Common myeloid progenitor, CD34-positive (primary cell): Measurements from ENCODE around the gene PHF2.
"Not testable (repeated sequence)": the region's sequence is repeated elsewhere in the genome, so short reads cannot be mapped to it uniquely, and the experiment has no call there.

Experiments used
- CTCF ChIA-PET: fragments of 350-600 bp; sonication (Branson Sonifier 250); formaldehyde crosslinking; loops from one replicate; lab custom pipeline; 2021; ENCODE audit warnings: antibody characterized with exemption; lab: Charles Lee
- POLR2A ChIA-PET: fragments of 350-600 bp; sonication (Branson Sonifier 250); formaldehyde crosslinking; loops from one replicate; lab custom pipeline; 2021; ENCODE audit warnings: antibody characterized with exemption; lab: Charles Lee
- DNase-seq, 3 donors: peaks; one replicate each; pipeline versions ENCODE4 v3.0.0 to v3.0.0-alpha.2; 2013
- H3K27ac ChIP-seq, 2 experiments: 1 replicate in 1 of 2; 2 replicates in 1 of 2; pipeline ENCODE4 v1.7.0; 2013; ENCODE audit warnings: inconsistent platforms in 2 of 2, low read length in 2 of 2, mild to moderate bottlenecking in 2 of 2, low read depth in 1 of 2, moderate library complexity in 1 of 2; ENCODE audit not compliant: severe bottlenecking in 2 of 2, insufficient read depth in 1 of 2, poor library complexity in 1 of 2
- H3K27me3 ChIP-seq, 5 experiments: replicated peaks in 2 of 5; 1 replicate in 3 of 5; 2 replicates in 2 of 5; pipeline versions ENCODE4 v1.6.1 to v1.7.0; 2013; ENCODE audit warnings: low read length in 4 of 5, mild to moderate bottlenecking in 2 of 5, moderate library complexity in 2 of 5, inconsistent platforms in 1 of 5; ENCODE audit not compliant: insufficient read depth in 5 of 5, control insufficient read depth in 4 of 5
- H3K36me3 ChIP-seq, 4 experiments: 1 replicate in 2 of 4; 2 replicates in 2 of 4; pipeline versions ENCODE4 v1.6.1 to v1.7.0; 2013; ENCODE audit warnings: low read length in 3 of 4, control low read depth in 1 of 4, mild to moderate bottlenecking in 1 of 4; ENCODE audit not compliant: control insufficient read depth in 4 of 4, insufficient read depth in 4 of 4
- H3K4me1 ChIP-seq, 4 experiments: 1 replicate in 3 of 4; 2 replicates in 1 of 4; pipeline versions ENCODE4 v1.6.1 to v1.7.1; 2013; ENCODE audit warnings: low read length in 3 of 4, mild to moderate bottlenecking in 3 of 4, control low read depth in 1 of 4, inconsistent platforms in 1 of 4, moderate library complexity in 1 of 4; ENCODE audit not compliant: control insufficient read depth in 4 of 4, insufficient read depth in 4 of 4; ENCODE audit errors: control extremely low read depth in 1 of 4
- H3K4me3 ChIP-seq, 7 experiments: 1 replicate in 4 of 7; 2 replicates in 3 of 7; pipeline versions ENCODE4 v1.5.1 to v1.7.0; 2013; ENCODE audit warnings: mild to moderate bottlenecking in 7 of 7, low read length in 6 of 7, moderate library complexity in 6 of 7, inconsistent platforms in 2 of 7, low read depth in 2 of 7, control low read depth in 1 of 7; ENCODE audit not compliant: insufficient read depth in 4 of 7, control insufficient read depth in 1 of 7; ENCODE audit errors: extremely low read depth in 1 of 7
- H3K9me3 ChIP-seq, 5 experiments: 1 replicate in 4 of 5; 2 replicates in 1 of 5; pipeline versions ENCODE4 v1.6.1 to v1.7.1; 2013; ENCODE audit warnings: low read length in 4 of 5, mild to moderate bottlenecking in 2 of 5, inconsistent platforms in 1 of 5, low read depth in 1 of 5, moderate library complexity in 1 of 5; ENCODE audit not compliant: control insufficient read depth in 4 of 5, insufficient read depth in 2 of 5; ENCODE audit errors: control extremely low read depth in 1 of 5
- WGBS: methylation state at CpG from one replicate; pipeline ENCODE4 v1.1.5; 2013; ENCODE audit not compliant: insufficient coverage; 5-methylcytosine and 5-hydroxymethylcytosine counted together

The PHF2 gene

GRCh38 chr9:93665128-93665636 is 88.8 kb downstream of the PHF2 start:
- ChIA-PET CTCF (interaction anchor here (1.1 kb wide), 1 partner anchor 9 kb away, joined by 3 read pairs; no protein-coding TSS in a partner anchor), POLR2A (no interaction called here)
- Histone ChIP-seq H3K27ac (no peak overlapping the region), H3K9me3 (no peaks in the 10 kb centered on the region), H3K36me3 (peaks cover 2 to 48% (median 19%) of the 10 kb centered on the region in 4 experiments), H3K27me3 (no peaks in the 10 kb centered on the region), H3K4me1 (no peaks in the 10 kb centered on the region), H3K4me3 (no peak overlapping the region)
- WGBS, result 95% methylated on average over 6 of the region's 9 CpGs
- DNase-seq, result no peak

- Histone ChIP-seq H3K4me1 (no peaks in the 10 kb centered on the region), H3K9me3 (no peaks in the 10 kb centered on the region), H3K27me3 (no peaks in the 10 kb centered on the region), H3K36me3 (peaks cover 2 to 43% (median 16%) of the 10 kb centered on the region in 4 experiments), H3K27ac (no peak overlapping the region), H3K4me3 (no peak overlapping the region)
- CTCF ChIA-PET, result interaction anchor here (1.1 kb wide), 1 partner anchor 8 kb away, joined by 3 read pairs; no protein-coding TSS in a partner anchor
- no peak for DNase-seq
- POLR2A ChIA-PET, result no interaction called here
- WGBS, result 97% methylated on average over 19 of the region's 27 CpGs
Observed at GRCh38 chr9:93665637-93666438, 89.5 kb downstream of the PHF2 start.

GRCh38 chr9:93666439-93666784 is 90.0 kb downstream of the PHF2 start:
- CTCF ChIA-PET, H3K27me3 ChIP-seq, H3K4me1 ChIP-seq, H3K4me3 ChIP-seq, DNase-seq, POLR2A ChIA-PET, H3K27ac ChIP-seq, H3K9me3 ChIP-seq: not testable (repeated sequence)
- 95% methylated on average over 6 of the region's 6 CpGs for WGBS
- peaks cover 2 to 41% (median 16%) of the 10 kb centered on the region in 4 experiments for H3K36me3 ChIP-seq

- no peaks in the 10 kb centered on the region for H3K27me3 ChIP-seq
- H3K27ac ChIP-seq, result no peak overlapping the region
- WGBS, result 95% methylated on average over 18 of the region's 18 CpGs
- no peaks in the 10 kb centered on the region for H3K9me3 ChIP-seq
- POLR2A ChIA-PET, result no interaction called here
- peaks cover 2 to 41% (median 16%) of the 10 kb centered on the region in 4 experiments for H3K36me3 ChIP-seq
- CTCF ChIA-PET, result interaction anchor here (1.6 kb wide), 1 partner anchor 16 kb away, joined by 5 read pairs; no protein-coding TSS in a partner anchor
- DNase-seq, result no peak
- no peak overlapping the region for H3K4me3 ChIP-seq
- no peaks in the 10 kb centered on the region for H3K4me1 ChIP-seq
Observed at GRCh38 chr9:93667006-93667405, 90.6 kb downstream of the PHF2 start.

- H3K4me3 ChIP-seq, result no peak overlapping the region
- DNase-seq, result no peak
- H3K4me1 ChIP-seq, result no peaks in the 10 kb centered on the region
- no peak overlapping the region for H3K27ac ChIP-seq
- no CpG with 5 or more reads among the region's 4 CpGs for whole genome bisulfite sequencing
- H3K9me3 ChIP-seq, result no peaks in the 10 kb centered on the region
- H3K27me3 ChIP-seq, result no peaks in the 10 kb centered on the region
- peaks cover 2 to 35% (median 15%) of the 10 kb centered on the region in 4 experiments for H3K36me3 ChIP-seq
- CTCF ChIA-PET, result interaction anchor here (1.6 kb wide), 1 partner anchor 15 kb away, joined by 5 read pairs; no protein-coding TSS in a partner anchor
- POLR2A ChIA-PET, result no interaction called here
Observed at GRCh38 chr9:93667627-93668026, 91.2 kb downstream of the PHF2 start.

- H3K27ac ChIP-seq, result no peak overlapping the region
- ChIA-PET POLR2A (no interaction called here), CTCF (interaction anchor here (1.6 kb wide), 1 partner anchor 14 kb away, joined by 5 read pairs; no protein-coding TSS in a partner anchor)
Observed at GRCh38 chr9:93668261-93668871, 92.0 kb downstream of the PHF2 start.

More at GRCh38 chr9:93668261-93668871, 92.0 kb downstream of the PHF2 start:
- no peaks in the 10 kb centered on the region for H3K9me3 ChIP-seq
- no peak overlapping the region for H3K4me3 ChIP-seq
- WGBS, result 98% methylated on average over 12 of the region's 12 CpGs
- H3K36me3 ChIP-seq, result peaks cover 2 to 34% (median 15%) of the 10 kb centered on the region in 4 experiments
- DNase-seq, result no peak
- H3K27me3 ChIP-seq, result no peaks in the 10 kb centered on the region
- H3K4me1 ChIP-seq, result no peaks in the 10 kb centered on the region
